Activated naive CD8-positive, alpha-beta T cell treated with anti-CD3 and anti-CD28 coated beads, Interleukin-2, amount 10 ng/mL, durations not matched to agents 7 days and 5 days (primary cell): ENCODE results near the gene SLC12A5. TPM values are rescaled to one million over a fixed set of nuclear protein-coding genes. Genes with fewer than 3 reads are reported as not detected.

Experiments
- ATAC-seq: fragments of 150-1000 bp; cut with Tn5 transposase; one replicate; pipeline ENCODE4 v1.10.0; 2021; ENCODE audit warnings: low read depth, moderate library complexity
- POLR2A ChIA-PET: fragments of 350-600 bp; sonication (Branson Sonifier 250); formaldehyde crosslinking; loops from one replicate; lab custom pipeline; 2021; ENCODE audit warnings: antibody characterized with exemption; lab: Charles Lee
- DNase-seq: peaks from one replicate; pipeline ENCODE4 v3.0.0; 2021
- H3K27ac Mint-ChIP-seq: one replicate; pipeline ENCODE4 v1.8.0; 2022; ENCODE audit warnings: mild to moderate bottlenecking, mixed read lengths
- H3K27me3 Mint-ChIP-seq: one replicate; pipeline ENCODE4 v1.8.0; 2022; ENCODE audit warnings: mild to moderate bottlenecking, moderate library complexity, mixed read lengths
- H3K36me3 Mint-ChIP-seq: one replicate; pipeline ENCODE4 v1.8.0; 2021; ENCODE audit warnings: mild to moderate bottlenecking, mixed read lengths
- H3K4me1 Mint-ChIP-seq: one replicate; pipeline ENCODE4 v1.8.0; 2021; ENCODE audit warnings: mixed read lengths
- H3K4me3 Mint-ChIP-seq: one replicate; pipeline ENCODE4 v1.8.0; 2022; ENCODE audit warnings: mild to moderate bottlenecking, moderate library complexity, mixed read lengths
- H3K9me3 Mint-ChIP-seq: one replicate; pipeline ENCODE4 v1.8.0; 2021; ENCODE audit warnings: mixed read lengths
- total RNA-seq, 2 experiments: library from RNA; stranded (reverse); gene quantifications; one replicate each; pipeline ENCODE4 v1.2.3, GENCODE V29; 2021

Gene SLC12A5
- total RNA-seq, 2 experiments from 2014 or later = 1.6 to 1.9 TPM

- DNase-seq (no peak), ATAC-seq (no peak)
- Mint-ChIP-seq H3K27me3 (peaks cover 34% of the 10 kb centered on the region), H3K9me3 (no peaks in the 10 kb centered on the region), H3K4me3 (peak overlapping the region; percentile 47), H3K4me1 (peaks cover 20% of the 10 kb centered on the region), H3K36me3 (no peaks in the 10 kb centered on the region), H3K27ac (no peak overlapping the region)
- POLR2A ChIA-PET = interaction anchor here (1.4 kb wide), 2 partner anchors 18 to 152 kb away, joined by 3 to 5 read pairs; no protein-coding TSS in a partner anchor
Measured at GRCh38 chr20:46023148-46023484, 5.9 kb upstream of the SLC12A5 start.

GRCh38 chr20:46023999-46024398 lies 5.0 kb upstream of the SLC12A5 start:
- Mint-ChIP-seq H3K27ac (no peak overlapping the region), H3K36me3 (no peaks in the 10 kb centered on the region), H3K4me1 (peaks cover 20% of the 10 kb centered on the region), H3K4me3 (no peak overlapping the region), H3K9me3 (no peaks in the 10 kb centered on the region), H3K27me3 (peaks cover 36% of the 10 kb centered on the region)
- no peak for DNase-seq
- ATAC-seq = no peak
- POLR2A ChIA-PET = no interaction called here

DNA sequence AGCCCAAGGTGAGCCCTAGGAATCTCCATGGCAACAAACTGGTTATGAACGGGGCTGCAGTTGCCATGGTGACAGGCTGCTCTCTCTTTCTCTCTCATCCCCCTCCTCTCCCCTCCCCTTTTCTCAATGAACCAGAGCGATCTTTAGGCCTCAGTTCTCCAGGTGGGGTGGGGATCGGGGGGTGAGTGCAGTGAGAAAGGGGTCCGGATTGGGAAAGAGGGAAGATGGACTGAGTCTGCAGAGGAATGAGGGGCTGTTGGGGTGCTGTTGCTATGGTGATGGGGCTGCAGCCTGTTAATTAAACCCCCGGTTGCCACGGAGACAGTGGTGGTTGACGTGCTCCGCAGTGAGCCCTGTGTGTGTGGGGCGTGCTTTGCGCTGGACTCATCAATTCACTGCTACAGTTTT lies 3.6 kb upstream of the SLC12A5 start:
- Mint-ChIP-seq H3K4me1 (peaks cover 20% of the 10 kb centered on the region), H3K36me3 (no peaks in the 10 kb centered on the region), H3K27me3 (peaks cover 43% of the 10 kb centered on the region), H3K4me3 (no peak overlapping the region), H3K9me3 (no peaks in the 10 kb centered on the region), H3K27ac (no peak overlapping the region)
- ATAC-seq (no peak), DNase-seq (no peak)
- POLR2A ChIA-PET = no interaction called here

GRCh38 chr20:46027245-46027853 lies 1.7 kb upstream of the SLC12A5 start:
- DNase-seq = no peak
- POLR2A ChIA-PET = no interaction called here
- no peaks in the 10 kb centered on the region for H3K9me3 Mint-ChIP-seq
- H3K27me3 Mint-ChIP-seq = peaks cover 43% of the 10 kb centered on the region
- no peak for ATAC-seq
- no peaks in the 10 kb centered on the region for H3K36me3 Mint-ChIP-seq
- H3K4me3 Mint-ChIP-seq = no peak overlapping the region
- no peak overlapping the region for H3K27ac Mint-ChIP-seq
- H3K4me1 Mint-ChIP-seq = peaks cover 9% of the 10 kb centered on the region

GRCh38 chr20:46028110-46028509 lies 905 bp upstream of the SLC12A5 start:
- Mint-ChIP-seq H3K9me3 (no peaks in the 10 kb centered on the region), H3K4me1 (peaks cover 5% of the 10 kb centered on the region), H3K27me3 (peaks cover 51% of the 10 kb centered on the region), H3K27ac (no peak overlapping the region), H3K4me3 (no peak overlapping the region), H3K36me3 (no peaks in the 10 kb centered on the region)
- POLR2A ChIA-PET = no interaction called here
- ATAC-seq = no peak
- no peak for DNase-seq

DNA sequence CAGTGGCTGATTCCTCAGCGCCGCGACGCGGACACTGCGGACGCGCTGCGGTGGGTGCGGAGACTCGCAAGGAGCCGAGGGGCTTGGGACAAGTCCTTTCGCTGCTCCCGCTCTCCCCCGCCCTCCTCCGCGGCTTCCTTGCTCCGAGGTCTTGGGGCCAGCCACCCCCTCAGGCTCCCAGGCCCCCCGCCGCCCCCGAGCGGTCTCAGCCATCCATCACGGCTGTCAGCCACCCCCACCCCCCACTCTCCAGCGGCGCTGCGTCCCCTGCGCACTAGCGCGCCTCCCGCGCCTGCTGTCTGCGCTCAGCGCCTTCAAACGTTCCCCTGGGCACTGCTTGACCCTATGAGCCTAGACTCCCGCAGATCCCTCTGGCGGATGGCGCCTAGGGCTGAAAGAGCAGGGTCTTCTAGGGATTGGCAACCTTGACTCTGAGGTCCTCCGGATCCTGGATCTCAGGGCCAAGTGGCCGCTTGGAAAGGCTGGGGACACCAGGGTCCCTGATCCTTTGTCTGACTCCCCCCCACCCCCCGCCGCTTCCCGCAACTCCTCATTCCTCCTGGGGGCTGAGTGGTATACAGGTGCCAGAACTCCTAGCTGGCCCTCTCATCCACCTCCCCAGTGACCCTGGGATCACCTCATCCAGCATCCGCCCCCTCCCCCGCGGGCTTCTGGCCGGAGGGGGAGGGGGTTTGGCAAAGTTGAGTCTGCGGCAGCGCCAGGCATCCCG lies 1.4 kb downstream of the SLC12A5 start:
- POLR2A ChIA-PET = interaction anchor here (0.7 kb wide), 1 partner anchor 240 kb away, joined by 3 read pairs; no protein-coding TSS in a partner anchor
- DNase-seq (no peak), ATAC-seq (no peak)
- Mint-ChIP-seq H3K4me3 (no peak overlapping the region), H3K9me3 (no peaks in the 10 kb centered on the region), H3K27ac (no peak overlapping the region), H3K4me1 (no peaks in the 10 kb centered on the region), H3K36me3 (no peaks in the 10 kb centered on the region), H3K27me3 (peaks cover 56% of the 10 kb centered on the region)

DNA sequence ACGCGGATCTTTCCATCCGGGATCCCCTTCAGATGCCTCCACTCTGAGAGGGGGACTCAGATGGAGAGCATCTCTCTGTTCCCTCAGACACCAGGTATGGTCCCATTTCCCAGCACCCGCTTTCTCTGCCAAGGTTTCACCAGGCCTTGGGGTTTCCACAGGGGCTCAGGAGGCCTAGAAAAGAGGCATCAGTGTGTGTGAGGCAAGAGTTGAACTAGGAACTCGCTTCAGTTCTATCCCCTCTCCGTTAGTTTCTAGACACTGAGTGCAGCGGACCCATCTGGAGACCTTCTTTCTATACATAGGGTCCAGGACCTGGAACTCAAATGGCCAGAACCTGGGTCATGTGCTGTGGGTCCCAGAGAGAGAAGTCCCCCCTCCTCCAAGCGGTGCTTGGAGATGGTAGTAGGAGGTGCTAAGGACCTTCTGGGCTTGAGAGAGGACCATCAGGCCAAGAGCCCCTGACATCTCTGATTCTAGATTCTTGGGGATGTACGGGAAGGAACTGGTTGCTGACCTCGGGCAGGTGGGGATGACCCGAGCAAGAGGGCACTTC lies 2.1 kb downstream of the SLC12A5 start:
- ATAC-seq (no peak), DNase-seq (no peak)
- Mint-ChIP-seq H3K4me3 (no peak overlapping the region), H3K9me3 (no peaks in the 10 kb centered on the region), H3K27ac (no peak overlapping the region), H3K36me3 (no peaks in the 10 kb centered on the region), H3K27me3 (peaks cover 59% of the 10 kb centered on the region), H3K4me1 (no peaks in the 10 kb centered on the region)
- POLR2A ChIA-PET = no interaction called here

GRCh38 chr20:46031701-46032254 lies 2.8 kb downstream of the SLC12A5 start:
- POLR2A ChIA-PET = no interaction called here
- Mint-ChIP-seq H3K4me3 (no peak overlapping the region), H3K4me1 (no peaks in the 10 kb centered on the region), H3K27me3 (peaks cover 56% of the 10 kb centered on the region), H3K9me3 (no peaks in the 10 kb centered on the region), H3K36me3 (no peaks in the 10 kb centered on the region), H3K27ac (no peak overlapping the region)
- ATAC-seq = no peak
- DNase-seq = no peak

GRCh38 chr20:46034039-46034438 lies 5.0 kb downstream of the SLC12A5 start:
- Mint-ChIP-seq H3K4me1 (no peaks in the 10 kb centered on the region), H3K4me3 (no peak overlapping the region), H3K36me3 (no peaks in the 10 kb centered on the region), H3K27ac (no peak overlapping the region), H3K9me3 (no peaks in the 10 kb centered on the region), H3K27me3 (peaks cover 46% of the 10 kb centered on the region)
- ATAC-seq = no peak
- POLR2A ChIA-PET = no interaction called here
- no peak for DNase-seq

GRCh38 chr20:46035253-46035652 lies 6.2 kb downstream of the SLC12A5 start:
- Mint-ChIP-seq H3K27ac (no peak overlapping the region), H3K36me3 (no peaks in the 10 kb centered on the region), H3K4me3 (no peak overlapping the region), H3K27me3 (peaks cover 37% of the 10 kb centered on the region), H3K9me3 (no peaks in the 10 kb centered on the region), H3K4me1 (no peaks in the 10 kb centered on the region)
- no peak for DNase-seq
- ATAC-seq = no peak
- POLR2A ChIA-PET = no interaction called here

GRCh38 chr20:46035713-46036112 lies 6.7 kb downstream of the SLC12A5 start:
- H3K4me3 Mint-ChIP-seq = no peak overlapping the region
- no peaks in the 10 kb centered on the region for H3K9me3 Mint-ChIP-seq
- no peaks in the 10 kb centered on the region for H3K4me1 Mint-ChIP-seq
- H3K27me3 Mint-ChIP-seq = peaks cover 34% of the 10 kb centered on the region
- no peaks in the 10 kb centered on the region for H3K36me3 Mint-ChIP-seq
- POLR2A ChIA-PET = no interaction called here
- DNase-seq = no peak
- no peak for ATAC-seq
- H3K27ac Mint-ChIP-seq = no peak overlapping the region

DNA sequence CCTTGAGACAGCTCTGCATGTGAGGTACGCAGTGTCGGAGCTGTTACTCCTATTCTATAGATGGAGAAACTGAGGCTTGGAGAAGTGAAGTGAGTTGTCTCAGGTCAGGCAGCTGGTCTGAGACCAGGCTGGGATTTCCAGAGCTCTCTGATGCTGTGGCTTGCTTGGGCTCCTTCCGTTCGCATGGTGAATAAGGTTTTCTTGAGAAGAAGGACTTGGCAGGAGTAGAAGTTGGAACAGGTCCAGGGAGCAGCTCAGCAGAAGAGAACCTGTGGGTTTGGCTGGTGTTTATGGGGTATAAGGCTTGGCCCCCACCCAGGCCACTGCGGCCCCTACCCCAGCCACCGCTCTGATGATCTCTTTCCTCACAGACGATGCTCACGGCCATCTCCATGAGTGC lies 7.4 kb downstream of the SLC12A5 start:
- DNase-seq = no peak
- no peak for ATAC-seq
- H3K9me3 Mint-ChIP-seq = no peaks in the 10 kb centered on the region
- POLR2A ChIA-PET = no interaction called here
- no peak overlapping the region for H3K4me3 Mint-ChIP-seq
- H3K36me3 Mint-ChIP-seq = no peaks in the 10 kb centered on the region
- peaks cover 29% of the 10 kb centered on the region for H3K27me3 Mint-ChIP-seq
- H3K4me1 Mint-ChIP-seq = no peaks in the 10 kb centered on the region
- H3K27ac Mint-ChIP-seq = no peak overlapping the region

DNA sequence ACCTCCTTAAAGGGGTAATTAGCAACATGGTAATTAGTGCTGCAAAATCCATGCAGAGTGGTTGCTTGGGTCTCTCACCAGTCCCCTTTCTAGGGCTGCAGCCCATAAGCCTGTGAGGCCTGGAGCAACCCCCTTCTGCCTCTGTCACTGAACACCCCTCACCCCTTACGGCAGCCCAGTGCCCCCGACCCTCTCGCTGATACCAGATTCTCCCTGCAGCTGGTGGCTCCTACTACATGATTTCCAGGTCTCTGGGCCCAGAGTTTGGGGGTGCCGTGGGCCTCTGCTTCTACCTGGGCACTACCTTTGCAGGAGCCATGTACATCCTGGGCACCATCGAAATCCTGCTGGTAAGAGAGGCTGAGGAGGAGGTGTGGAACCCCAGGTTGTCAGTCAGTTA lies 8.0 kb downstream of the SLC12A5 start:
- Mint-ChIP-seq H3K27me3 (peaks cover 29% of the 10 kb centered on the region), H3K9me3 (no peaks in the 10 kb centered on the region), H3K4me3 (no peak overlapping the region), H3K27ac (no peak overlapping the region), H3K4me1 (no peaks in the 10 kb centered on the region), H3K36me3 (no peaks in the 10 kb centered on the region)
- POLR2A ChIA-PET = no interaction called here
- DNase-seq (no peak), ATAC-seq (no peak)
